HG02852 (cell line): Measurements from ENCODE around the gene LSR.

Experiments
- ATAC-seq: cut with Tn5 transposase; IDR thresholded peaks from one replicate; pipeline ENCODE4 v1.9.1; 2021; ENCODE audit warnings: mild to moderate bottlenecking, moderate library complexity; ENCODE audit not compliant: unreplicated experiment

Gene LSR

DNA sequence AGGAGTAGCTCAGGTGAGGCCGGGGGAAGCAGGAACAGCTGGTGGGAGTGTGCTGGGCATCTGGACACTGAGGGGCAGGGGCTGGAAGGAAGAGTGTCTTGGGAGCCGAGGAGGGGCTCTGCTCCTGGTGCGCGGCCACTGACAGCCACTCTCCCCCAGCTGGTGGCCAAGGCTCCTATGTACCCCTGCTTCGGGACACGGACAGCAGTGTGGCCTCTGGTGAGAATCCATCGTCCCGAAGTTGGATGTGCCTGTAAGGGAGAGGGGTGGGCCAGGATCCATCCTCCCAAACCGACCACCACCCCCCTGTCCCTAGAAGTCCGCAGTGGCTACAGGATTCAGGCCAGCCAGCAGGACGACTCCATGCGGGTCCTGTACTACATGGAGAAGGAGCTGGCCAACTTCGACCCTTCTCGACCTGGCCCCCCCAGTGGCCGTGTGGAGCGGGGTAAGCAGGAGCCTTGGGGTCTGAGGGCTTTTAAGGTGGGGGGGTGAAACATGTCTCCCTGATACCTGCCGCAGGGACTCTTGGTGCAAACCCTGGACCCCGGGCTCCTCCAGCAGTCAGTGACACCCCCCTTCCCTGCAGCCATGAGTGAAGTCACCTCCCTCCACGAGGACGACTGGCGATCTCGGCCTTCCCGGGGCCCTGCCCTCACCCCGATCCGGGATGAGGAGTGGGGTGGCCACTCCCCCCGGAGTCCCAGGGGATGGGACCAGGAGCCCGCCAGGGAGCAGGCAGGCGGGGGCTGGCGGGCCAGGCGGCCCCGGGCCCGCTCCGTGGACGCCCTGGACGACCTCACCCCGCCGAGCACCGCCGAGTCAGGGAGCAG lies 17.9 kb downstream of the LSR start:
- ATAC-seq: no peak

DNA sequence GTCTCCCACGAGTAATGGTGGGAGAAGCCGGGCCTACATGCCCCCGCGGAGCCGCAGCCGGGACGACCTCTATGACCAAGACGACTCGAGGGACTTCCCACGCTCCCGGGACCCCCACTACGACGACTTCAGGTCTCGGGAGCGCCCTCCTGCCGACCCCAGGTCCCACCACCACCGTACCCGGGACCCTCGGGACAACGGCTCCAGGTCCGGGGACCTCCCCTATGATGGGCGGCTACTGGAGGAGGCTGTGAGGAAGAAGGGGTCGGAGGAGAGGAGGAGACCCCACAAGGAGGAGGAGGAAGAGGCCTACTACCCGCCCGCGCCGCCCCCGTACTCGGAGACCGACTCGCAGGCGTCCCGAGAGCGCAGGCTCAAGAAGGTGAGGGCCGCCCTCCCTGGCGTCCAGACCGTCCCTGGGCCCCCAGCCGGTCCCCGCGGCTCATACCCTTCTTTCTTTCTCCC lies 18.6 kb downstream of the LSR start:
- no peak for ATAC-seq

DNA sequence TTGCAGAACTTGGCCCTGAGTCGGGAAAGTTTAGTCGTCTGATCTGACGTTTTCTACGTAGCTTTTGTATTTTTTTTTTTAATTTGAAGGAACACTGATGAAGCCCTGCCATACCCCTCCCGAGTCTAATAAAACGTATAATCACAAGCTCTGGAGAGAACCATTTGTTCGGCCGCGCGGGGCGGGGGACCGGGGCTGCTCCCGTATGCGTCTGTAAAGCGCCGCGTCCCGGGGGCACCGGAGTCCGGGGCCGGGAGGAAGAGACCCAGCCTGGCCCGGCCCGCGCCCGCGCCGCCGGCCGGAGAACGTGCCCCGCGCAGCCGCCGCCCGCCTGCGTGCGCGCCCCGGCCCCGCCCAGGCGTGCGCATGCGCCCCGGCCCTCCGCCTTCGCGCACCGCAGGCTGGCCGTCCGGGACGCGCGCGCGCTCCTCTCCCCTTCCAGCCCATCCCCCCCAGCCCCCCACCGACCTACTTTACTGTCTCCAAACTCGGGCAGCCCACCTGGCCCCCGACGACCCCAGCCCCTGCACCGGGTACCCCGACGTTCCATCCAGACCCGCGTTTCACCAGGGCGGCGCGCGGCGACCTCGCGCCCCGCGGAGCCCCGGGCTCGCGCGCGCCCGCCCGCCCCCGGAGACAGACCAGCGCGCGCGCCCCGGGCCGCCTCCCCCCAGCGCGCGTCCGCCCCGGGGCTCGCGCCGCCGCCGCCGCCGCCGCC lies 19.2 kb downstream of the LSR start:
- ATAC-seq: peak; percentile 35

DNA sequence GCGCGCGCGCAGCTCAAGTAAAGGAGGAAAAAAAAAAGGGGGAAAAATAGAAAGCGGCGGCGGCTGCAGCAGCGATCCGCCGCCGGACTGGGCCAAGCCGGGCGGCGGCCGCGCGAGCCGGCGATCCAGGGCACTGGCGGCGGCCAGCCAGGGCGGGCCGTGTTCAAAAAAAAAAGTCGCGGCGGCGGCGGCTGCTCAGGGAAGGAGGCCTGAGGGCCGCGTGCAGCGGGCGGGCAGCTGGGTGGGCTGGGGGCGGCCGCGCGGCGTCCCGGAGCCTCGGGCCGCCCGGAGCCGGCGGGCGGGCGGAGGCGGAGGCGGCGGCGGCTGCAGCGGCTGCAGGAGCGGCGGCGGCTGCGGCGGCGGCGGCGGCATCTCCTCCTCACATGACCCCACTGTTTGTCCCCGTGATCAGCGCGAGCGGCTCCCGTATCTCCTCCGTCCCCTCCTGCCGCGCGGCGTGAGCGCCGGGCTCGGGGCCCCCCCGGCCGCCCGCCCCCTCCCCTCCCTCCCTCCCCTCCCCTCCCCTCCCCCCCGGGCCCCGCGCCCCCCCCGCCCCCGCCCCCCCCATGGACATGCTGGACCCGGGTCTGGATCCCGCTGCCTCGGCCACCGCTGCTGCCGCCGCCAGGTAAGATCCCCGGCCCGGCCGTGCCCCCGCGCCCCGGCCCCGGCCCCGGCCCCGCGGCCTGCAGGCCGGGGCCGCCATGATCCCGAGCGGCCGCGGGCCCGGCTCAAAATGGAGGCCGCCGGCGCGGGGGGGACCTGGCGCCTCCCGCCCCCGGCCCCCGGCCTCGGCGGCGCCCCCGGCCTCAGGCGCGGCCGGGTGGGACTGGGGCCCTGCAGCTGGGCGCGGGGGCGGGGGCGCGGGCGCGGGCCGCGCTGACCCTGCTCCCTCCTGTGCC lies 20.0 kb downstream of the LSR start, which contains the start of gene USF2:
USF2 (plus strand) TSS at position 427 of the 902 bp plus-strand sequence; CDS start at position 567, 140 bp downstream.
- peak; percentile 23 for ATAC-seq

DNA sequence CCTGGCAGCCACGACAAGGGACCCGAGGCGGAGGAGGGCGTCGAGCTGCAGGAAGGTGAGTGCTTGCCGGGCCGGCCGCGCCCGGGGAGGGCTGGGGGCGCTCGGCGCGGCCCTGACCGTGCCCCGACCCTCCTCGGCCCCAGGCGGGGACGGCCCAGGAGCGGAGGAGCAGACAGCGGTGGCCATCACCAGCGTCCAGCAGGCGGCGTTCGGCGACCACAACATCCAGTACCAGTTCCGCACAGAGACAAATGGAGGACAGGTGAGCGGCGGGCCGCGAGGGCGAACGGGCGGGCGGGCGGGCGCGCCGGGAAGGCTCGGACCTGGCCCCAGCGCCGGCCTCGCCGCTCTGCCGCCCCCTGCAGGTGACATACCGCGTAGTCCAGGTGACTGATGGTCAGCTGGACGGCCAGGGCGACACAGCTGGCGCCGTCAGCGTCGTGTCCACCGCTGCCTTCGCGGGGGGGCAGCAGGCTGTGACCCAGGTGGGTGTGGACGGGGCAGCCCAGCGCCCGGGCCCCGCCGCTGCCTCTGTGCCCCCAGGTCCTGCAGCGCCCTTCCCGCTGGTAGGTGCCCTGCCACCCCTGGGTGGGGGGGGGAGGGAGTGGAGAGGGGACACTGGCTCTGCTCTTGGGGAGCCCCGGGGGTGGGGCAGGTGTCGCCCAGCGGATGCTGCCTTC lies 20.8 kb downstream of the LSR start:
- ATAC-seq: peak; percentile 50

DNA sequence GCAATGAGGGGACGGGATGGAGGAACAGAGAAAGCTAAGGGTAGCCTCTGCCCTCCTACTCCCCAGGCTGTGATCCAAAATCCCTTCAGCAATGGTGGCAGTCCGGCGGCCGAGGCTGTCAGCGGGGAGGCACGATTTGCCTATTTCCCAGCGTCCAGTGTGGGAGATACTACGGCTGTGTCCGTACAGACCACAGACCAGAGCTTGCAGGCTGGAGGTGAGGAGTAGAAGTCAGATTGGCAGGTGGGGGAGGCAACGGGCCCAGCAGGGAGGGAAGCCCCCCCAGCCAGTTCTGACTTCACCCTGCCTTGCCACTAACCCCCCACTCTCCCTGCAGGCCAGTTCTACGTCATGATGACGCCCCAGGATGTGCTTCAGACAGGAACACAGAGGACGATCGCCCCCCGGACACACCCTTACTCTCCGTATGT lies 21.6 kb downstream of the LSR start:
- ATAC-seq: no peak

DNA sequence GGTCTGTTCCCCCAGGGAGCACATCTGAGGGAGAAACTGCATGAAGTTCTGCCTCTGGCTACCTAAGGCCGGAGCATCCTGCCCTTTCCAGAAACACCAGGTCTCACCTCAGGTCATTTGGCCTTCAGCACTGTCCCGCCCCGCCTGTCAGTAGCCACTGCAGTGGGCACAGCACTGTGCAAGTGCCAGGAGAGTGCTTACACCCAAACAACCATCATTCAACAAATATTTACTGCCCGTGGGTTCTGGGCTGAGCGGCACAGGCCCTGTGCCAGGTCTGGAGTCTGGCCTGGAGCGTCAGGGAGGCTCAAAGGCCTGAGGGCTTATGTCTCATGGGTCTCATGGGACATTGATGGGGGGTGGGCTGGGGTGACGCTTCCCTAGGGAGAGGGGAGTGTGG lies 22.7 kb downstream of the LSR start:
- ATAC-seq: no peak

DNA sequence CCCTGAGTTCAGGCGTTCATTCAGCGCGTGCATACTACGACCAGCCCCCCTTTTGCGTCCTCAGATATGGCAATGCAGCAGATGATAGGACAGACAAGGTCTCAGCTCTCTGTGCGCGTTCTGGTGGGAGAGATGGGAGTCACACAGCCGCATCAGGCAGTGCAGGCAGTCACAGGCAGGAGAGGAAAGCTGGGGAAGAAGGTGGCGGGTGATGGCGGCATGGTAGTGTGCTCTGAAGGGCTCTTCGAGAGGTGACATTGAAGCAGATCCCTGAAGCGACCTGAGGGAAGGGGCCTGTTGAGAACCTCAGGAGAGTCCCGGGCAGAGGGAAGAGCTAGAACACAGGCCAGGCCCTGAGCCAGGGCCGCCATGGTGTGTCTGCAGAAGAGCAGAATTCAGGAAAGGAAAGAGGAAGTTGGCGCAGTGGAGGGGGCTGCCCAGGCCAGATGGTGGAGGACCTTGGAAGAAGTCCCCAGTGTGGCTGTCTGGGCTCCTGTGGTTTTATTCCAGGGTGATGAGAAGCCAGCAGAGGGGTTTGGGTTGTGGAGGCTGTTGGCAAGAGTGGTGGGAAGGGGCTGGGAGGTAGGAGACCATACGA lies 23.4 kb downstream of the LSR start:
- no peak for ATAC-seq

DNA sequence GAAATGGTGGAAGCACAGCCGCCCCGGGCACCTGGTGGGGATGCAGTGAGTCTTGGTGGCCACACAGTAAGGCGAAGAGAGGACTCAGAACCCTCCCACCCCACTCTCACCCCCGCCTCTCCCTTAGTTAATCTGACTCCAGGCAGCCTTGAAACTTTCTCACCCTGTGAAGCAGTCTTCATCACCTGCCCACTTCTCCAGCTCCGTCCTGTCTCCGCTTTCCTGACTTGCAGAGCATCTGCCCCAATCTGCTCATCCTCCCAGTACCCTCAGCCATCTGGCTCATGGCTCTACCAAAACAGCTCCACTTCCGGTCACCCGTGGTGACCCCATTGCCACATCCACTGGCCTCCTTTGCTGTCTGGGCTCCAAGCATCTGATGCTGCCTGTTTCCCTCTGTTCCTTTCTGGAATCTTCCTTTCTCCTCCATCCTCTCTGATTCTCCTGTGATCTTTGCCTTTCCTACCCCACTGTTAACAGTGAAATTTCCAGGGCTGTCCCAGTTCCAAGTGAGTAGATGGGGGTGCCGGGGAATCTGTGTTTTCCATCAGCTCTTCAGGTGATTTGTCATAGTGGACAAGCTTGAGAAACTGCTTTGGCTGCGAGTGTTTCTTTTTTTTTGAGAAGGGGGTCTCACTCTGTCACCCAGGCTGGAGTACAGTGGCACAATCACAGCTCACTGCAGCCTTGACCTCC lies 24.3 kb downstream of the LSR start:
- no peak for ATAC-seq

DNA sequence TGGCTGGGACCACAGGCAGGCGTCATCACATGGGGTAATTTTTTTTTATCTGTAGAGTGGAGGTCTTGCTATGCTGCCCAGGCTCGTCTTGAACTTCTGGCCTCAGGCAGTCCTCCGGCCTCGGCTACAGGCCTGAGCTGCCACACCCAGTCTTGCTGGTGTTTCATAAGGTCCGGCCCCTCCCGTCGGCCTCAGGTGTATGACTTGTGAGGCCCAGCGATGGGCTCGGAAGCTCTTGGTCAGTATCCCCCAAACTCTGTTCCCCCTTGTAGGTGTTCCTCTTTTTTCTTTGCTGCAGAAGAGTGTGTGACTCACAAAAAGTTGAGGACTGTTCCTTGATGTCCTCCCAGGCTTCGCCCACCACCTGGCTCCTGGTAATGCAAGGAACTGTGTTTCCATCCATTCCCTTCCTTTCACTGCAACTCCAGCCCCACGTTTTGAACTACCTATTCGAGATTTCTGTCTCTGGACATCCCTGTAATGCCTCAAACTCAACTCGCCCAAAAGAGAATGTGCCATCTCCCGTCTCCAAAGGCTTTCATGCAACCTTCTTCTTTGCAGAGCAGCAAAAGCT lies 25.0 kb downstream of the LSR start:
- ATAC-seq: no peak

DNA sequence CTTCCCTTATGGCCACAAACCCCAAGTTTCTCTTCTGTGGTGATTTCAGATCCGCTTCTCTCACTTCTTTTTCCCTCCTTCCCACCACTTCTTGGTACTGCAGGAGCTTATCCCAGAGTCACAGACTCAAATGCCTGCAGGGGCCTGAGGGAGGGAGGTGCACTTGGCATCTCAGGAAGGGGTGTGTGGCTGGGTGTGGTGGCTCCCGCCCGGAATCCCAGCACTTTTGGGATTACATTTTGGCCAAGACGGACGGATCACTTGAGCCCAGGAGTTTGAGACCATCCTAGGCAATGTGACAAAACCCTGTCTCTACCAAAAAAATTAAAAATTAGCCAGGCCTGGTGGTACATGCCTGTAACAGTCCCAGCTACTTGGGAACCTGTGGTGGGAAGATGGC lies 25.5 kb downstream of the LSR start:
- no peak for ATAC-seq

DNA sequence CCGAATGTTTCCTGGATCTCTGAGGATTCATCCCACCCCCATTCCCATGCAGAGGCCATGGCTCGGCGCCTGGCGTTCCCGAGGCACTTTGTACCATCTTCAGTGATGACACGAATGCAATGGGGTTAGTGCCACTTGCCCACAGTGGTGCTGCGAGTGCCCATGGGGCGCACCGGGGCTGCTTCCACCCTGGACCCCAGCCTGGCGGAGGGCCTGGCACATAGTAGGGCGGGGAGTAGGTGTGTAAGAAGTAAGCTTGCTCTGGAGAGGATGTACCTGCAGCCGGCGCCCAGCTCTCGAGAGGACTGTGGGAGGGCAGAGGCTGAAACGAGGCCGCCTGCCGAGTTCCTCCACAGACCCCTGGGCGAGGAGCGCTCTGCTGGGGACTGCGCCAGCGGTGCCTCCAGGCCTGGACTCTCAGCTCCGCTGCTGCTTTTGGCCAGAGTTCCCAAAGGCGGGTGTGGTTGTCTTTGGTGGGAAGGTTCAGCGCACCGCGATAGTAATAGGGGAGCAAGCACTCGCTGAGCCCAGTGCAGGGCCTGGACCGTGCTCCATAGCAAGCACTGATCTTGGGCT lies 28.0 kb downstream of the LSR start:
- ATAC-seq: no peak

DNA sequence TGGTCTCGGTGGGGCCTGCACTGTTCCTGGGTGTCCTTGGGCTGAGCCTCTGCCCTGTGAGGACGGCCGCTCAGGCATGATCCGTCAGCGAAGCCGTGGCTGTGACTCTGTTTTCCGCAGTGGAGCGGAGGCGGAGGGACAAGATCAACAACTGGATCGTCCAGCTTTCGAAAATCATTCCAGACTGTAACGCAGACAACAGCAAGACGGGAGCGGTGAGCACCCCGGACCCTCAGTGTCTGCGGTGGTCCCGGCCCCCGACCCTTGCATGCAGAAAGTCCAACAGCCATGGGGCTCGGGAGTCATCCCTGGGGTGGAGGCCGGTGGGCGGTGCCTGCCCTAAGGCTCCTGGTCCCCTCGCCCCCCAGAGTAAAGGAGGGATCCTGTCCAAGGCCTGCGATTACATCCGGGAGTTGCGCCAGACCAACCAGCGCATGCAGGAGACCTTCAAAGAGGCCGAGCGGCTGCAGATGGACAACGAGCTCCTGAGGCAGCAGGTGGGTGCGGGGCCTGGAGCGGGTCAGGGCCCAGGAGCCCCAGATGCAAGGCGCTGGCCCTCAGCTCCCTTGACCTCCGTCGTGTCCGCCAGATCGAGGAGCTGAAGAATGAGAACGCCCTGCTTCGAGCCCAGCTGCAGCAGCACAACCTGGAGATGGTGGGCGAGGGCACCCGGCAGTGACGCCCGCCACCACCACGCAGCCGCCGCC lies 29.9 kb downstream of the LSR start:
- ATAC-seq: no peak

DNA sequence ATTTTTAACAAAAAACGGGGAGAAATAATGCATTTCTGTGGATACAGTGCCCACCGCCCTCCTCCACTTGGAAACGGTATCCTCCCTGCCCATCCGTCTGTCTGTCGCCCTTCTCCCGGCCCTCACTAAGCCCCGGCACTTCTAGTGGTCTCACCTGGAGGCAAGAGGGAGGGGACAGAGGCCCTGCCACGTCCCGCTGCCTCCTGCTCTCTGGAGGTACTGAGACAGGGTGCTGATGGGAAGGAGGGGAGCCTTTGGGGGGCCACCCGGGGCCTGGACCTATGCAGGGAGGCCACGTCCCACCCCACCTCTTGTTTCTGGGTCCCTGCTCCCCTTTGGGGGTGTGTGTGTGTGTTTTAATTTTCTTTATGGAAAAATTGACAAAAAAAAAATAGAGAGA lies 30.6 kb downstream of the LSR start:
- ATAC-seq: no peak

DNA sequence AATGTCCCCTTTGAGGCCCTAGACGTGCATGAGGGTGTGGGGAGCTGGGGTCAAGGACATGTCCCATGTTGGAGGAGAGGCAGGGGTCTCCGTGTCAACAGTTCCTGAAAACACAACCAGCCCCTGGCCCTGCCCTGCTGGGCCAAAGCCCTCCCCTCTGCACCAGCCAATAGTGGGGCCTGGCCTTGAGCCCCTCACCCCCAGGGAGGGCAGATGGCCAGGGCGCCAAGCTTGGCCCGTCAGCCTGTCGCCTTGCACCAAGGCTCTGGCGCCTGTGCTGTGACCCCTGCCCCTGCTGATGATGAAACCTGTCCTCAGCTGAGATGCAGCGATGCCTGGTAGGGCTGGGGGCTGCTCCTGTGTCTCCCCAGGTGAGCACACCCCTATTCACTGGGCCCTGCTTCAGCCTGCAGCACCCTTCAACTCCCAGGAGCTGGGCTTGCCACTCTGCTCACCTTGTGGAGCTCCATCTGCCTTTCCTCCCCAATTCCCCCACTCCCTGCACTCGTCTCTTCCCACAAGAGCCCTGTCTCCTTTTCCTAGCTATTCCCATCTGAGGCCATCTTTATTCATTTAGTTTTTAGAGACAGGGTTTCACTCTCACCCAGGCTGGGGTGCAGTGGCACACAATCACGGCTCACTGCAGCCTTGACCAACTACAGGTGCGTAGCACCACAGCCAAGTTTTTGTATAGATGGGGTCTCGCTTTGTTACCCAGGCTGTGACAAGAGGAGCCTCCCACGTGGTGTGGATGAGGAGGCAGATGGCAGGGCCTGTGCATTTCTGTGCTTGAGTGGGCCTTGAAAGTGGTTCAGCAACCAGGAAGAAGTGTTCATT lies 31.4 kb downstream of the LSR start:
- ATAC-seq: no peak

DNA sequence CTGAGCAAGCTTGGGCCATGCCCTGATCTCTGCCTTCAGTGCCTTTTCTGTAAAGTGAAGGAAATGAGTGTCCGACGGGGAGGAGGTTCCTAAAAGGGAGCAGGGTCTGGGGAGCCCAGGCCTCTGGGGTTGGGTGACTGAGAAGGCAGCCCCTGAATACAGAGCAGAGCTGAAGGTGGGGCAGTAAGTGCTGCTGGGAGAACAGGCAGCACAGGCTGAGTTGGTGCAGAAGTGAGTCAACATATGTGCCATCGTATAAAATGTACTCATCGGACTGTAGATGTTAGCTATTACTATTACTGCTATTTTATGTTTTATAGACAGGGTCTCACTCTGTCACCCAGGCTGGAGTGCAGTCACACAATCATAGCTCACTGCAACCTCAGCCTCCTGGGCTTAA lies 32.5 kb downstream of the LSR start:
- ATAC-seq: no peak
